GM20000 (cell line): ENCODE results near the gene PPM1B.
"Not testable (repeated sequence)": the region's sequence is repeated elsewhere in the genome, so short reads cannot be mapped to it uniquely, and the experiment has no call there.

ENCODE experiments used
- DNase-seq: peaks from one replicate; pipeline ENCODE4 v3.0.0; 2012; ENCODE audit warnings: low spot score
- TF ChIP-seq, protein P1 (sequence below): IDR thresholded peaks from 2 replicates; pipeline ENCODE4 v1.5.1; 2012; ENCODE audit warnings: mild to moderate bottlenecking, control low read depth; ENCODE audit errors: extremely low read depth, missing control alignments

Gene PPM1B

DNA sequence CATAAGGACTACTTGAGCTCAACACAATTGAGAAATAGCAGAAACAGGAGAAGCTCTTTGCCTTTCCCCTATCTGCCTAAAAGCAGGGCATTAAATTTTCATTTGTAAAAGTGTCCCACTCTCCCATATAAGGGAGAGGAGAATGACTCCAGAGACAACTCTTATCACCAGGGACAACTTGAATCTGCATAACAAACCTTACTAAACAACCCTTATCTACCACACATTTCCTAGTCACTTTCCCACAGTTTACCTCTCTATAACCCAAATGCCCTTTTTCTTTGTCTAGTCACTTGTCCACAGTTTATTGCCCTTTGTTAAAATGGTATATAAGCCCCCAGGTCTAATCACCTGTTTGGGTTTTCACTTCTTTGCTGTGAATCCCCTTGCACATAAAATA is 37.5 kb upstream of the PPM1B start:
- TF ChIP-seq, protein P1, sequence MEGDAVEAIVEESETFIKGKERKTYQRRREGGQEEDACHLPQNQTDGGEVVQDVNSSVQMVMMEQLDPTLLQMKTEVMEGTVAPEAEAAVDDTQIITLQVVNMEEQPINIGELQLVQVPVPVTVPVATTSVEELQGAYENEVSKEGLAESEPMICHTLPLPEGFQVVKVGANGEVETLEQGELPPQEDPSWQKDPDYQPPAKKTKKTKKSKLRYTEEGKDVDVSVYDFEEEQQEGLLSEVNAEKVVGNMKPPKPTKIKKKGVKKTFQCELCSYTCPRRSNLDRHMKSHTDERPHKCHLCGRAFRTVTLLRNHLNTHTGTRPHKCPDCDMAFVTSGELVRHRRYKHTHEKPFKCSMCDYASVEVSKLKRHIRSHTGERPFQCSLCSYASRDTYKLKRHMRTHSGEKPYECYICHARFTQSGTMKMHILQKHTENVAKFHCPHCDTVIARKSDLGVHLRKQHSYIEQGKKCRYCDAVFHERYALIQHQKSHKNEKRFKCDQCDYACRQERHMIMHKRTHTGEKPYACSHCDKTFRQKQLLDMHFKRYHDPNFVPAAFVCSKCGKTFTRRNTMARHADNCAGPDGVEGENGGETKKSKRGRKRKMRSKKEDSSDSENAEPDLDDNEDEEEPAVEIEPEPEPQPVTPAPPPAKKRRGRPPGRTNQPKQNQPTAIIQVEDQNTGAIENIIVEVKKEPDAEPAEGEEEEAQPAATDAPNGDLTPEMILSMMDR, result no peak
- DNase-seq, result no peak

DNA sequence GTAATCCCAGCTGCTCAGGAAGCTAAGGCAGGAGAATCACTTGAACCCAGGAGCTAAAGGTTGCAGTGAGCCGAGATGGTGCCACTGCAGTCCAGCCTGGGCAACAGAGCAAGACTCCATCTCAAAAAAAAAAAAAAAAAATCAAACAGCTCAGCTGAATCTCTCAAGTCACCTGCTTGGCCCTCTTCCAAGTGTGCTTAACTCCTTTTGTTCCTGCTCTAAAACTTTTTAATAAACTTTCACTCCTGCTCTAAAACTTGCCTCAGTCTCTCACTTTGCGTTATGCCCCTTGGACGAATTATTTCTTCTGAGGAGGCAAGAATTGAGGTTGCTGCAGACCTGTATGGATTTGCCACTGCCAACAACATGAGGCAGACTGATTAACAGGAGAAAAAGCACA is 35.1 kb upstream of the PPM1B start:
- DNase-seq, result not testable (repeated sequence)

DNA sequence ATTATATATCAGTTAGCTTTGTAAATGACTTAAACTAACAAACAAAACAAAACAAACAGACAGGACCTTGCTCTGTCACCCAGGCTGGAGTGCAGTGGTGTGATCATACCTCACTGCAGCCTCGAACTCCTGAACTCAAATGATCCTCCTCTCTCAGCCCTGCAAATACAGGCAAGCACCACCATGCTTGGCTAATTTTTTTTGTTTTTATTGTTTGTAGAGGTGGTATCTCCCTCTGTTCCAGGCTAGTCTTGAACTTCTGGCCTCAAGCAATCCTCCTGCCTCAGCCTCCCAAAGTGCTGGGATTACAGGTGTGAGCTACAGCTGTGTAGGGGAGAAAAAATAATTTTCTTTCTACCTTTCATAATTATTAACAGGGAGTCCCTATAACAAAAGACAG is 33.8 kb upstream of the PPM1B start:
- no peak for DNase-seq
- TF ChIP-seq, protein P1, result no peak

DNA sequence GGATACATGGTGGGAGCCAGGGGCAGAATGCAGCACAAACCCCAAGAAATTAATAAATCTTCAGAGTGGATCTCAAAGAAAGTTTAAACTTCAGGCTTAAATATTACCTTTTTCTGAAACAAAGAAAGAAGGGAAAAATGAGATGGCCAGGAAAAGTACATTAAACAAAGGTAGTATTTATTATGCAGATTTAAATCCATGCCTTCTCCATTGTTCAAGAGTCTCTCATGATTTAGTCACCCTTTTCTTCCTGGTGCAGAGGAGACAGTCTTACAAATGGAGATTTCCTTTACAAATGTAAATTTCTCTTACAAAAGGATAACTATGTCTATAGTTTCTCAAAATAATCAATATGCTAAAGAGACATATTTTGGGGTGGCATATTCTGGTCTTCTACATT is 33.4 kb upstream of the PPM1B start:
- DNase-seq, result no peak
- TF ChIP-seq, protein P1, result no peak

DNA sequence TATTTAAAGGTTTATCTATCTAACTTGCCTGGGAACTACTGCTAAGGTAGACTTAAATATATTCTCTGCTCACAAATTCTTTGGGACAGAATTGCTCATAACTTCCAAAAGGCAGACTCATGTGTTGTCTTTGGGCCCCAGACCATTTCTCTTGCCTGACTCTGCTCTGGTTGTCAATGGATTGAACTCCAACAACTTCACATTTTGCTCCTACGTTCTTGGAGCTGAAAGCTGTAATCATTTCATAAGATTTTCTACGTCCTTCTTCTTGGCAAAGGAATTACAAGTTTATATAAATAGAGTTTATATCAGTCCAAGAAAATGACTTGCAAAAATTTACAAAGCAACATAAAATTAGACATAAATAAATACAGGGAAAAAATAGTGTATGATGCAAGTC is 32.9 kb upstream of the PPM1B start:
- no peak for DNase-seq
- TF ChIP-seq, protein P1, result no peak

DNA sequence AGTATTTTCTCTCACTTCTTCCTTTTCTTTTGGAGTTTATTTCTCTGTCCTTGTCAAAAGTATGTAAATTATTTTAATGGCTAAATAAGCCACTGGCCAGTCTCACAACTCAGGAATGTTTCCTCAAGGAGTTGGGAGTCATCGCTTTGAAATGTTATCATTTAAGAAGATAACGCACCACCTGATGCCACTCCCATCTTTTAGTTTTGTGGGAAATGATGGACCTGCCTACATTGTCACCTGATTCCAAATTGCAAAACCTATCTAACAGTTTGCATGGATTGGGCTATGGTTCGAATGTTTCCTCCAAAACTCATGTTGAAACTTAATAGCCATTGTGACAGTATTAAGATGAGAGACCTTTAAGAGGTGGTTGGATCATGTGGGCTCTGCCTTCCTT is 32.4 kb upstream of the PPM1B start:
- TF ChIP-seq, protein P1, result no peak
- no peak for DNase-seq

DNA sequence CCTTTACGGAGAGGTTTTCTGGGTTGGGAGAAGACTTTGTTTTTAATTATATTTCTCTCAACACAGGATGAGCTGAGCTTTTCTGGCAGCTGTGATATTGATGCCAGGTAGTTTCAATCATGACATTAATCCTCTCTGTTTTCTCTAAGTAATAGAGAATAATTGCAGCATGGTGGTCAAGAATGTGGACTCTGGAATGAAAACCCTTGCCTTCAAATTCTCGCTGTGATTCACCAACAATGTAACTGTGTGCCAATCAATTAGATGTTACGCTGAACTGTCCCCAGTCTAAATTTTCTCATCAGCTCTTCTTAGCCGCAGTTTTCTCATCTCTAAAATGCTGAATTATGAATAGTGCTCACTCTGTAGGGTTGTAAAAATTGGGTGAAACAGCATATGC is 31.6 kb upstream of the PPM1B start:
- DNase-seq, result no peak
- TF ChIP-seq, protein P1, result no peak

DNA sequence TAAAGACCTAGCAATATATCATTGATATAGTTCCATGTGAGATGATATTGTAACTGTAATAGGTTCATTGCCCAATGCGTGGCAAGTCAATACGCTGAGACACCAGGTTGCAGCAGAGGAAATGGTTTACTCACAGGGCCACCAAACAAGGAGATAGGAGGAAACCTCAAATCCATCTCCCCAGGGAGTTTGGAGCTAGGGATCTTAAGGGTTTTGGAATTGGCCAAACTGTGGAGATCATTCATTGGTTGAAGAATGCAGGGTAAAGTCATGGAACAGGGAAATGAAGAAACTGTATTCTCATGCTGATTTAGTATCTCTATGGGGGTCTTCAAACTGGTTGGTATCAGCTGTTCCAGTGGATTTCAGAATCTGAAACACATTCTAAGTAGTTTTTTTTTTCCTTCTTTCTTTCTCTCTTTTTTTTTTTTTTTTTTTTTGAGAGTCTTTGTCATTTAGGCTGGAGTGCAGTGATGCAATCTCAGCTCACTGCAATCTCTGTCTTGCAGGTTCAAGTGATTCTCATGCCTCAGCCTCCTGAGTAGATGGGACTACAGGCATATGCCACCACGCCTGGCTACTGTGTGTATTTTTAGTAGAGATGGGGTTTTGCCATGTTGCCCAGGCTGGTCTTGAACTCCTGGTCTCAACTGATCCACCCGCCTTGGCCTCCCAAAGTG is 30.7 kb upstream of the PPM1B start:
- TF ChIP-seq, protein P1, result no peak
- no peak for DNase-seq
